NB4 (cell line): ENCODE measurements around the gene GSDMA.

ENCODE experiments used
- DNase-seq: peaks from one replicate; pipeline ENCODE4 v3.0.0; 2010; ENCODE audit warnings: low read depth
- H3K4me3 ChIP-seq: one replicate; pipeline ENCODE4 v1.5.1; 2011; ENCODE audit warnings: mild to moderate bottlenecking, low read depth, low read length, moderate library complexity
- MYC ChIP-seq: IDR thresholded peaks from 2 replicates; pipeline ENCODE4 v1.6.1; 2011; ENCODE audit warnings: low read depth, low read length
- POLR2A ChIP-seq: IDR thresholded peaks from 2 replicates; pipeline ENCODE4 v1.6.1; 2011; ENCODE audit warnings: mild to moderate bottlenecking; ENCODE audit not compliant: insufficient read length; ENCODE audit errors: extremely low read depth
- TF ChIP-seq, protein P1 (sequence below): IDR thresholded peaks from 2 replicates; pipeline ENCODE4 v1.6.1; 2011; ENCODE audit warnings: low read depth, low read length
- TF ChIP-seq, protein P2 (sequence below): IDR thresholded peaks from one replicate; pipeline ENCODE4 v1.5.1; 2012; ENCODE audit warnings: low read depth, low read length

GSDMA gene

DNA sequence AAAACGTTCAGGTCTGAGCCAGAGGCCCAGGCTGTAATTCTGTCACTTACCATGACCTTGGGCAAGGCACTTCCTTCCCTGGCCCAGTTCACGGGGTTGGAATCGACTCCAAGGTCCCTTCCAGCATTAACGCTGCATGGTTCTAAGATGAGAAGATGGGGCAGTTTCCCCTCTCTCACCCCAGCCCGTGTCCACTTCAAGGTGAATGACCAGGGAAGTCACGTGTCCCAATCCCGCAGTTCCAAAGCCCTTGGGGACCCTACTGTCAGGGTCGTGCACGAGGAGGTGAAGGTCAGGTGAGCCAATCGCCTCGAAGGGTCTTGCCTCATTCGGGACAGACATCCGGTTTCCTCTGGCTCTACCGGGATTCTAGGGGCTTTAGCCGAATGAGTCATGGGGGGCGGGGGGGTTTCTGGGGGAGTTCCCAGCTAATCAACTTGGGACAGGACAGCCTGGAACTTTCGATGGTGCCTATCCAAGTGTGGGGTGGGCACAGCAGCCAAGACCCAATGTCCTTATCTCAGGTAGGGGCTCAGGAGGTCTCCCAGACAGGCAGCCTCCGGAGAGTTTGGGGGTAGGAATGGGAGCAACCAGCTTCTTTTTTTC lies 51.7 kb downstream of the GSDMA start:
- DNase-seq: no peak
- H3K4me3 ChIP-seq: no peak overlapping the region
- TF ChIP-seq, protein P1, sequence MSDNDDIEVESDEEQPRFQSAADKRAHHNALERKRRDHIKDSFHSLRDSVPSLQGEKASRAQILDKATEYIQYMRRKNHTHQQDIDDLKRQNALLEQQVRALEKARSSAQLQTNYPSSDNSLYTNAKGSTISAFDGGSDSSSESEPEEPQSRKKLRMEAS: no peak
- TF ChIP-seq, protein P2, sequence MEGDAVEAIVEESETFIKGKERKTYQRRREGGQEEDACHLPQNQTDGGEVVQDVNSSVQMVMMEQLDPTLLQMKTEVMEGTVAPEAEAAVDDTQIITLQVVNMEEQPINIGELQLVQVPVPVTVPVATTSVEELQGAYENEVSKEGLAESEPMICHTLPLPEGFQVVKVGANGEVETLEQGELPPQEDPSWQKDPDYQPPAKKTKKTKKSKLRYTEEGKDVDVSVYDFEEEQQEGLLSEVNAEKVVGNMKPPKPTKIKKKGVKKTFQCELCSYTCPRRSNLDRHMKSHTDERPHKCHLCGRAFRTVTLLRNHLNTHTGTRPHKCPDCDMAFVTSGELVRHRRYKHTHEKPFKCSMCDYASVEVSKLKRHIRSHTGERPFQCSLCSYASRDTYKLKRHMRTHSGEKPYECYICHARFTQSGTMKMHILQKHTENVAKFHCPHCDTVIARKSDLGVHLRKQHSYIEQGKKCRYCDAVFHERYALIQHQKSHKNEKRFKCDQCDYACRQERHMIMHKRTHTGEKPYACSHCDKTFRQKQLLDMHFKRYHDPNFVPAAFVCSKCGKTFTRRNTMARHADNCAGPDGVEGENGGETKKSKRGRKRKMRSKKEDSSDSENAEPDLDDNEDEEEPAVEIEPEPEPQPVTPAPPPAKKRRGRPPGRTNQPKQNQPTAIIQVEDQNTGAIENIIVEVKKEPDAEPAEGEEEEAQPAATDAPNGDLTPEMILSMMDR: no peak
- TF ChIP-seq POLR2A (no peak), MYC (no peak)

- H3K4me3 ChIP-seq: no peak within 1 kb of the TSS
- no peak for TF ChIP-seq POLR2A
- DNase-seq: no peak
Observed at GRCh38 chr17:40015005-40015997, 52.5 kb downstream of the GSDMA start, which contains the start of gene CSF3. CSF3 (plus strand) TSS chr17:40015440; CDS start chr17:40015475, 35 bp downstream.

DNA sequence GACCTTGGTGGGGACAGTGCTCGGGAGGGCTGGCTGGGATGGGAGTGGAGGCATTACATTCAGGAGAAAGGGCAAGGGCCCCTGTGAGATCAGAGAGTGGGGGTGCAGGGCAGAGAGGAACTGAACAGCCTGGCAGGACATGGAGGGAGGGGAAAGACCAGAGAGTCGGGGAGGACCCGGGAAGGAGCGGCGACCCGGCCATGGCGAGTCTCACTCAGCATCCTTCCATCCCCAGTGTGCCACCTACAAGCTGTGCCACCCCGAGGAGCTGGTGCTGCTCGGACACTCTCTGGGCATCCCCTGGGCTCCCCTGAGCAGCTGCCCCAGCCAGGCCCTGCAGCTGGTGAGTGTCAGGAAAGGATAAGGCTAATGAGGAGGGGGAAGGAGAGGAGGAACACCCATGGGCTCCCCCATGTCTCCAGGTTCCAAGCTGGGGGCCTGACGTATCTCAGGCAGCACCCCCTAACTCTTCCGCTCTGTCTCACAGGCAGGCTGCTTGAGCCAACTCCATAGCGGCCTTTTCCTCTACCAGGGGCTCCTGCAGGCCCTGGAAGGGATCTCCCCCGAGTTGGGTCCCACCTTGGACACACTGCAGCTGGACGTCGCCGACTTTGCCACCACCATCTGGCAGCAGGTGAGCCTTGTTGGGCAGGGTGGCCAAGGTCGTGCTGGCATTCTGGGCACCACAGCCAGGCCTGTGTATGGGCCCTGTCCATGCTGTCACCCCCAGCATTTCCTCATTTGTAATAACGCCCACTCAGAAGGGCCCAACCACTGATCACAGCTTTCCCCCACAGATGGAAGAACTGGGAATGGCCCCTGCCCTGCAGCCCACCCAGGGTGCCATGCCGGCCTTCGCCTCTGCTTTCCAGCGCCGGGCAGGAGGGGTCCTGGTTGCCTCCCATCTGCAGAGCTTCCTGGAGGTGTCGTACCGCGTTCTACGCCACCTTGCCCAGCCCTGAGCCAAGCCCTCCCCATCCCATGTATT lies 53.5 kb downstream of the GSDMA start:
- H3K4me3 ChIP-seq: no peak overlapping the region
- no peak for DNase-seq
- TF ChIP-seq, protein P2: no peak
- TF ChIP-seq MYC (no peak), POLR2A (no peak)
- TF ChIP-seq, protein P1: no peak

GRCh38 chr17:40017422-40018080 lies 54.7 kb downstream of the GSDMA start:
- H3K4me3 ChIP-seq: no peak overlapping the region
- TF ChIP-seq, protein P1: no peak
- TF ChIP-seq MYC: no peak
- TF ChIP-seq POLR2A: no peak
- TF ChIP-seq, protein P2: no peak
- DNase-seq: no peak

DNA sequence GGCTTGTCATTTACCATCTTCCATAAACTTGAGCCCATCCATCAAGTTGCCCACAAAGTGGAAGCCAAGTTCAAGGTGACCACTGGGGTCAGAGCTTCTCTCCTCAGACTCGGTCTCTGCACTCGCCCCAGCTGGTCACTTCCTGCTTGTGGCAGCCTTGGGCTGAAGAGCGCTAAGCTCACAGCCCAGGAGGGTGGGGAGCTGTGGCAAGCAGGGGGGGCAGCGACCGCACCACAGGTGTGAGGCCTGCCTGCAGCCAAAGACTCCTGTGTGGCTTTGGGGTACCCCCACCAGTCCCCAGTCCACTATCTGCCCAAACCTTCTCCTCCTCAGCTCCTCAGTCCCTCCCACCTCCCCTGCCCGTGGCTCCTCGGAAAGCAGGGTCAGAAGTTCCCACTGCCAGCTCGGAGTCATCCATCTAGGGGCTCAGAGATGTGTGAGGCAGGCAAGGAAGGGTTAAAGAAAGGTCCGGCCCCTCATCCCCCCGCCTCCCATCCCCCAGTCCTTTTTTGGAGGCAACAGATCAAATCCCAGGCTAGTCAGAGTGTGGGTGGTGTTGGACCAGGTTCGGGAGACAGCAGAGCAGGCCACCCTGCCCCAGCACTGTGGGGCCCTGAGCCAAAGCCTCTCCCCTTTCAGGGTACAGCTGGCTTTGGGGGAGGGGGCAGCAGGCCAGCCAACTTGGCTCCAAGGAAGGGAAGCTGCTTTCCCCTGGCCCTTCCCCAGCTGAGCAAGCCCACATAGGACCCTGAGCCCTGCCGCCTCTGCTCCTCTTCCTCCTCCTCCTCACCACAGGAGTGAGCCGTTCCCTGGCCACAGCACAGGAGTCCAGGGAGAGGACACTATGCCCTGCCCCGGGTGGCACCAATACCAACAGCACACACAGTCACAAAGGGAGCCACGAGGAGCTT lies 55.7 kb downstream of the GSDMA start:
- H3K4me3 ChIP-seq: no peak overlapping the region
- no peak for TF ChIP-seq MYC
- TF ChIP-seq, protein P2: no peak
- TF ChIP-seq POLR2A: no peak
- TF ChIP-seq, protein P1: no peak
- no peak for DNase-seq
